Glutamatergic neuron (in vitro differentiated cells): Measurements from ENCODE around the gene GRPEL2. TPM values are rescaled to one million over a fixed set of nuclear protein-coding genes. Genes with fewer than 3 reads are reported as not detected.
A peak's percentile ranks its signal among the peaks of the same experiment; 100 is the strongest.

Experiments used
- DNase-seq: peaks from one replicate; pipeline ENCODE4 v3.0.0; 2022
- H3K27ac Mint-ChIP-seq: one replicate; pipeline ENCODE4 v1.8.0; 2020; ENCODE audit warnings: mild to moderate bottlenecking, mixed read lengths, inconsistent platforms; ENCODE audit not compliant: unreplicated experiment
- H3K27me3 Mint-ChIP-seq: one replicate; pipeline ENCODE4 v1.8.0; 2020; ENCODE audit warnings: mild to moderate bottlenecking, moderate library complexity, mixed read lengths, inconsistent platforms; ENCODE audit not compliant: unreplicated experiment
- H3K36me3 Mint-ChIP-seq: one replicate; pipeline ENCODE4 v1.8.0; 2020; ENCODE audit warnings: mild to moderate bottlenecking, mixed read lengths, inconsistent platforms; ENCODE audit not compliant: unreplicated experiment
- H3K4me1 Mint-ChIP-seq: one replicate; pipeline ENCODE4 v1.8.0; 2020; ENCODE audit warnings: mild to moderate bottlenecking, low read depth, mixed read lengths, inconsistent platforms; ENCODE audit not compliant: unreplicated experiment
- H3K4me3 Mint-ChIP-seq: one replicate; pipeline ENCODE4 v1.8.0; 2020; ENCODE audit warnings: mild to moderate bottlenecking, mixed read lengths, inconsistent platforms; ENCODE audit not compliant: unreplicated experiment
- H3K9me3 Mint-ChIP-seq: one replicate; pipeline ENCODE4 v1.8.0; 2020; ENCODE audit warnings: mild to moderate bottlenecking, moderate library complexity, mixed read lengths, inconsistent platforms; ENCODE audit not compliant: unreplicated experiment
- total RNA-seq: library from RNA; stranded (reverse); fragmentation: NEBNext Ultra II Directional; extraction: Animal tissue kit (Norgen Biotek cat#: 25700); gene quantifications from one replicate; pipeline ENCODE4 v1.2.1, GENCODE V29; 2021; ENCODE audit not compliant: unreplicated experiment
- TF ChIP-seq, protein P1 (sequence below): fragments of 200-600 bp; sonication (generic); IDR thresholded peaks from one replicate; pipeline ENCODE4 v1.5.0; 2021; ENCODE audit not compliant: partially characterized antibody, unreplicated experiment

The GRPEL2 gene
- total RNA-seq, 1 donor from 2014 or later, result 34.7 TPM

DNA sequence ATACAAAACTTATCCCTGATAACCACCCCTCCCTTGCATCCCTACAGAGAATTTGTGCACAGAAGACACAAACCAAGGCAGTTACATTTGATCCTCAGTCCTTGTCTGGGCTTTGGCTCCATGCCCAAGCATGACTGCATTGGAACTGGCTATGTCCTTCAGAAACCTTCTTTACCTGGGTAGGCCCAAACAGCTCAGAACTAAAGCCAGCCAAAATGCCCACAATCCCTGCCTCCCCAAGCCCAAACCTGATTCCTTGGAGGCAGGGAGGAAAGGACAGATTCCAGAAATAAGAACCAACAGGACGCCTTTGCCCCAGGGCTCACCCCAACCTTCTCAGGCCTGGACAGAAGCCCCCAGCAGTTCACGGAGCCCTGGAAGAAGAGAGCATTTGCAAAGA is 25.6 kb downstream of the GRPEL2 start:
- no peak overlapping the region for H3K4me3 Mint-ChIP-seq
- no peaks in the 10 kb centered on the region for H3K27me3 Mint-ChIP-seq
- no peak overlapping the region for H3K27ac Mint-ChIP-seq
- TF ChIP-seq, protein P1, sequence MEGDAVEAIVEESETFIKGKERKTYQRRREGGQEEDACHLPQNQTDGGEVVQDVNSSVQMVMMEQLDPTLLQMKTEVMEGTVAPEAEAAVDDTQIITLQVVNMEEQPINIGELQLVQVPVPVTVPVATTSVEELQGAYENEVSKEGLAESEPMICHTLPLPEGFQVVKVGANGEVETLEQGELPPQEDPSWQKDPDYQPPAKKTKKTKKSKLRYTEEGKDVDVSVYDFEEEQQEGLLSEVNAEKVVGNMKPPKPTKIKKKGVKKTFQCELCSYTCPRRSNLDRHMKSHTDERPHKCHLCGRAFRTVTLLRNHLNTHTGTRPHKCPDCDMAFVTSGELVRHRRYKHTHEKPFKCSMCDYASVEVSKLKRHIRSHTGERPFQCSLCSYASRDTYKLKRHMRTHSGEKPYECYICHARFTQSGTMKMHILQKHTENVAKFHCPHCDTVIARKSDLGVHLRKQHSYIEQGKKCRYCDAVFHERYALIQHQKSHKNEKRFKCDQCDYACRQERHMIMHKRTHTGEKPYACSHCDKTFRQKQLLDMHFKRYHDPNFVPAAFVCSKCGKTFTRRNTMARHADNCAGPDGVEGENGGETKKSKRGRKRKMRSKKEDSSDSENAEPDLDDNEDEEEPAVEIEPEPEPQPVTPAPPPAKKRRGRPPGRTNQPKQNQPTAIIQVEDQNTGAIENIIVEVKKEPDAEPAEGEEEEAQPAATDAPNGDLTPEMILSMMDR, result no peak
- H3K36me3 Mint-ChIP-seq, result no peaks in the 10 kb centered on the region
- peaks cover 2% of the 10 kb centered on the region for H3K9me3 Mint-ChIP-seq
- DNase-seq, result no peak
- peaks cover 8% of the 10 kb centered on the region for H3K4me1 Mint-ChIP-seq

DNA sequence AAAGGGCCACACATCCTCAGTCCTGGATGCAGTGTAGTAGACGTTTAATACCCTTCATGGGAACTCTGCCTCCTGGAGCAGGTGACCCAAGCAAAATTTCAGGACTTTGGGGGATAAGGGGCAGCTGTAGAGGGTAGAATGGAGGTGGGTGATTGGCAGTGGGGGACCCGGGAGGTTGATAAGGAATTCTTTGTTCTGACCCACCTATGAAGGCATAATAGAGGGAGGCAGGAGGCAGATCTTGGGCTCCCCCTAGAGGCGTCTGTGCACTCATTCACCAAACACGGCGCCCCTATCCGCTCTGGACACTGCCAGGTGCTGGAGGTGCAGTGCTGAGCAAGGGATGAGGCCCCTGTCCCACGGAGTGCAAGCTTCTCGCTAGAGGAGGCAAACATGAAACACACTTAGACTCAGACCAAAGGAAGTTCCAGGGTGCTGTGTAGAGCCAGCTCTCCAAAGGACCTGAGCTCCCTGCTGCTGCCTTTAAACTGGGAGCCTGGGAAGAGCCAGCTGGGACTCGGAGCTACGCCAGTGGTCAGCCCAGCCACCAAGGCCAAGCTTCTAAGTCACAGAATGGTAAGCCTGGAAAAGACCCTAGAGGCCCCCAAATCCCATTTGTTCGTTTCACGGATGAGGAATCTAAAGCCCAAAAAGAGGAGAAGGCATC is 26.1 kb downstream of the GRPEL2 start:
- no peaks in the 10 kb centered on the region for H3K36me3 Mint-ChIP-seq
- peak overlapping the region; percentile 62 for H3K27ac Mint-ChIP-seq
- TF ChIP-seq, protein P1, result peak; percentile 66
- no peak overlapping the region for H3K4me3 Mint-ChIP-seq
- no peaks in the 10 kb centered on the region for H3K9me3 Mint-ChIP-seq
- DNase-seq, result peak; percentile 67
- H3K27me3 Mint-ChIP-seq, result no peaks in the 10 kb centered on the region
- H3K4me1 Mint-ChIP-seq, result peaks cover 8% of the 10 kb centered on the region

DNA sequence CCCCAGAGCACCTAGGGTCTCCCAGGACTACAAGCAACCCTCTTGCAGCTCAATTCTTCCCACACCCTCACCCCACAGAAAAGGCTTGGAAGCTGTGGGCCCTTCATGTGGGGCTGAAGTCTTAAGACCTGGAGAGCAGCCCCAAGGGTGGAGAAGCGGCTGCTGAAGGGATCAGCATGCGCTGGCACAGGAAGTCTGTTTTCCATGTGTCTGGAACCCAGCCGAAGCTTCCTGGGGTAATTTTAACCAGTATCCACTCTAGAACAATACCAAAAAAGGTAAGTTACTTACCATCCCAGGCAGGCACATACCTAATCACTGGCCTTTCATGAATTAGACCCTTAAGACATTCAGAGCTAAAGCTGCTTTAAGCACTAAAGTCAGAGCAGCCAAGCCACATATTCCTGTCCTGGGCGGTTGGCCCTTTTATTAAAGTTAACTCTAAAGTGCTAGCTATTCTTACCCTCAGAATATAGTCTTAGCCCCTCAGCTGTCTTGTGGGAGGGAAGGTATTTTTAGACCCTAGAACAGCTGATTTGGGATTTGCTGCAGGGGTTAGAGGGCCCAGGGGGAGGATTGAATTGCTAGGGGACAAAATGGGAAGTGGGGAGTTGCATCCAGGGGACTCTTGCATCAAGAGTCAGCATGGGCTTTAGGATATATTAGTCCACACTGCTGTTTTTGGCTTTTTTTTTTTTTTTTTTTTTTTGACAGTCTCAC is 26.9 kb downstream of the GRPEL2 start:
- TF ChIP-seq, protein P1, result no peak
- H3K4me3 Mint-ChIP-seq, result no peak overlapping the region
- H3K27ac Mint-ChIP-seq, result no peak overlapping the region
- H3K27me3 Mint-ChIP-seq, result no peaks in the 10 kb centered on the region
- DNase-seq, result no peak
- H3K9me3 Mint-ChIP-seq, result no peaks in the 10 kb centered on the region
- peaks cover 3% of the 10 kb centered on the region for H3K36me3 Mint-ChIP-seq
- H3K4me1 Mint-ChIP-seq, result peaks cover 6% of the 10 kb centered on the region

DNA sequence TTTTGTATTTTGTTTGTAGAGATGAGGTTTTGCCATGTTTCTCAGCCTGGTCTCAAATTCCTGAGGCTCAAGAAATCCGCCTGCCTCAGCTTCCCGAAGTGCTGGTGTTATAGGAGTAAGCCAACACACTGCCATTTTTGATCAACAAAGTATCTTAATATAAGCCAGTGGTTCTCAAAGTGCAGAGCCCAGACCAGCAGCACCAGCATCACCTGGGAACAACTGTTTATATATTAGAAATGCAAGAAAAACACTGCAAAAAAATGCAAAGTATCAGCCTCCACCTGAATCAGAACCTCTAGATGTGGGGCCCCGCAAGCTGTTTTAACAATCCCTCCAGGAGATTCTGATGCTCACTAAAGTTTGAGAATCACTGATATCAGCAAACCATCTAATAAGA is 27.6 kb downstream of the GRPEL2 start:
- Mint-ChIP-seq H3K27me3 (no peaks in the 10 kb centered on the region), H3K27ac (no peak overlapping the region), H3K9me3 (no peaks in the 10 kb centered on the region), H3K4me3 (no peak overlapping the region), H3K36me3 (peaks cover 4% of the 10 kb centered on the region), H3K4me1 (peaks cover 4% of the 10 kb centered on the region)
- no peak for DNase-seq
- TF ChIP-seq, protein P1, result no peak

DNA sequence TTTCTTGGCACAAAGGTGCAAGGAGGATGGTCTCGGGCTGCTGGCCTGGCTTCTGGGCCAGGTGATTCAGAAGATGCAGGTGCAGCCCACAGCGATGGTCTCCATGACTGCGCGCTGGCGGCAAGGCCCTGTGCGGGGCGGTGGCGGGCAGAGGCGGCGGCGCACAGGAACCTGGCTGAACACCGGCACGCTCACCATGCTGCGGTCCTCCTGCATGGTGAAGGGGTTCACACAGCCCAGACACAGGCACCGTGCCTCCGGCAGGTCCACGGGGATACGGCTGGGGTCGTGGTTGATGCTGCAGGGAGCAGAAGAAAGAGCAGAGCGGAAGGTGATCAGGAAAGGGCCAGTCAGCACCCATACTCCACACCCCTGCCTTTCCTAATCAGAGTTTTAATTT is 29.0 kb downstream of the GRPEL2 start:
- Mint-ChIP-seq H3K4me1 (peaks cover 4% of the 10 kb centered on the region), H3K27ac (no peak overlapping the region), H3K27me3 (no peaks in the 10 kb centered on the region), H3K36me3 (peaks cover 4% of the 10 kb centered on the region), H3K9me3 (no peaks in the 10 kb centered on the region), H3K4me3 (no peak overlapping the region)
- TF ChIP-seq, protein P1, result no peak
- DNase-seq, result no peak
